Measurements from ENCODE around the gene MYL9.

The MYL9 gene

GRCh38 chr20:36548704-36549627 is 7.6 kb downstream of the MYL9 start:
- Histone ChIP-seq H3K4me2 (ENCODE audit: low read depth, low read length, poor library complexity, severe bottlenecking) (no peak overlapping the region), H3K27me3 (ENCODE audit: insufficient read depth, low read length, poor library complexity, severe bottlenecking) (no peaks in the 10 kb centered on the region), H3K79me2 (ENCODE audit: insufficient read depth, low read length) (no peaks in the 10 kb centered on the region), H4K20me1 (ENCODE audit: insufficient read depth, low read length, poor library complexity, severe bottlenecking) (no peaks in the 10 kb centered on the region), H2AFZ (ENCODE audit: low read length) (no peak overlapping the region), H3F3A (ENCODE audit: low read depth) (no peaks in the 10 kb centered on the region), H3K36me3 (ENCODE audit: insufficient read depth, low read length) (no peaks in the 10 kb centered on the region), H3K9ac (ENCODE audit: low read depth, low read length, poor library complexity, severe bottlenecking) (no peak overlapping the region), H3K9me3 (ENCODE audit: insufficient read depth, low read depth, low read length) (no peaks in the 10 kb centered on the region), H3K9me2 (replicated peaks; ENCODE audit: low read depth, low read length) (no peaks in the 10 kb centered on the region), H3K4me1 (ENCODE audit: insufficient read depth, low read length, poor library complexity, severe bottlenecking) (no peaks in the 10 kb centered on the region), H3K4me3 (ENCODE audit: low read length, poor library complexity, severe bottlenecking) (no peak overlapping the region)
- TF ChIP-seq CTCF (conservative IDR thresholded peaks at IDR 0.05; ENCODE audit: low read length): no peak

GRCh38 chr20:36549628-36549941 is 8.3 kb downstream of the MYL9 start:
- Histone ChIP-seq H3F3A (ENCODE audit: low read depth) (no peaks in the 10 kb centered on the region), H3K9ac (ENCODE audit: low read depth, low read length, poor library complexity, severe bottlenecking) (no peak overlapping the region), H3K4me3 (ENCODE audit: low read length, poor library complexity, severe bottlenecking) (no peak overlapping the region), H3K9me2 (replicated peaks; ENCODE audit: low read depth, low read length) (no peaks in the 10 kb centered on the region), H3K4me1 (ENCODE audit: insufficient read depth, low read length, poor library complexity, severe bottlenecking) (no peaks in the 10 kb centered on the region), H4K20me1 (ENCODE audit: insufficient read depth, low read length, poor library complexity, severe bottlenecking) (no peaks in the 10 kb centered on the region), H2AFZ (ENCODE audit: low read length) (no peak overlapping the region), H3K79me2 (ENCODE audit: insufficient read depth, low read length) (no peaks in the 10 kb centered on the region), H3K36me3 (ENCODE audit: insufficient read depth, low read length) (no peaks in the 10 kb centered on the region), H3K4me2 (ENCODE audit: low read depth, low read length, poor library complexity, severe bottlenecking) (no peak overlapping the region), H3K9me3 (ENCODE audit: insufficient read depth, low read depth, low read length) (no peaks in the 10 kb centered on the region), H3K27me3 (ENCODE audit: insufficient read depth, low read length, poor library complexity, severe bottlenecking) (no peaks in the 10 kb centered on the region)
- no peak for TF ChIP-seq CTCF (conservative IDR thresholded peaks at IDR 0.05; ENCODE audit: low read length)
- no peak for TF ChIP-seq EZH2phosphoT487 (IDR thresholded peaks at IDR 0.05; ENCODE audit: borderline replicate concordance)

- Histone ChIP-seq H3K9me3 (ENCODE audit: insufficient read depth, low read depth, low read length) (no peaks in the 10 kb centered on the region), H3K9ac (ENCODE audit: low read depth, low read length, poor library complexity, severe bottlenecking) (no peak overlapping the region), H3K27me3 (ENCODE audit: insufficient read depth, low read length, poor library complexity, severe bottlenecking) (no peaks in the 10 kb centered on the region), H2AFZ (ENCODE audit: low read length) (no peak overlapping the region), H3K9me2 (replicated peaks; ENCODE audit: low read depth, low read length) (no peaks in the 10 kb centered on the region), H3K4me1 (ENCODE audit: insufficient read depth, low read length, poor library complexity, severe bottlenecking) (no peaks in the 10 kb centered on the region), H3K4me2 (ENCODE audit: low read depth, low read length, poor library complexity, severe bottlenecking) (no peak overlapping the region), H3K36me3 (ENCODE audit: insufficient read depth, low read length) (no peaks in the 10 kb centered on the region), H3F3A (ENCODE audit: low read depth) (no peaks in the 10 kb centered on the region), H3K4me3 (ENCODE audit: low read length, poor library complexity, severe bottlenecking) (no peak overlapping the region), H3K79me2 (ENCODE audit: insufficient read depth, low read length) (no peaks in the 10 kb centered on the region), H4K20me1 (ENCODE audit: insufficient read depth, low read length, poor library complexity, severe bottlenecking) (no peaks in the 10 kb centered on the region)
- TF ChIP-seq CTCF (conservative IDR thresholded peaks at IDR 0.05; ENCODE audit: low read length): no peak
- TF ChIP-seq EZH2phosphoT487 (IDR thresholded peaks at IDR 0.05; ENCODE audit: borderline replicate concordance): no peak
Observed at GRCh38 chr20:36549942-36550789, 8.8 kb downstream of the MYL9 start.

Data from Loucy (cell line).